C1 segment of cervical spinal cord (tissue), 14 donors: ENCODE measurements around the gene CDH4.
A peak's percentile ranks its signal among the peaks of the same experiment; 100 is the strongest.
"Not testable (repeated sequence)": the region's sequence is repeated elsewhere in the genome, so short reads cannot be mapped to it uniquely, and the experiment has no call there.

ENCODE experiments used
- DNase-seq, 14 donors: peaks; one replicate each; lab custom pipeline; 2025; lab: John Stamatoyannopoulos, UW

The CDH4 gene

DNA sequence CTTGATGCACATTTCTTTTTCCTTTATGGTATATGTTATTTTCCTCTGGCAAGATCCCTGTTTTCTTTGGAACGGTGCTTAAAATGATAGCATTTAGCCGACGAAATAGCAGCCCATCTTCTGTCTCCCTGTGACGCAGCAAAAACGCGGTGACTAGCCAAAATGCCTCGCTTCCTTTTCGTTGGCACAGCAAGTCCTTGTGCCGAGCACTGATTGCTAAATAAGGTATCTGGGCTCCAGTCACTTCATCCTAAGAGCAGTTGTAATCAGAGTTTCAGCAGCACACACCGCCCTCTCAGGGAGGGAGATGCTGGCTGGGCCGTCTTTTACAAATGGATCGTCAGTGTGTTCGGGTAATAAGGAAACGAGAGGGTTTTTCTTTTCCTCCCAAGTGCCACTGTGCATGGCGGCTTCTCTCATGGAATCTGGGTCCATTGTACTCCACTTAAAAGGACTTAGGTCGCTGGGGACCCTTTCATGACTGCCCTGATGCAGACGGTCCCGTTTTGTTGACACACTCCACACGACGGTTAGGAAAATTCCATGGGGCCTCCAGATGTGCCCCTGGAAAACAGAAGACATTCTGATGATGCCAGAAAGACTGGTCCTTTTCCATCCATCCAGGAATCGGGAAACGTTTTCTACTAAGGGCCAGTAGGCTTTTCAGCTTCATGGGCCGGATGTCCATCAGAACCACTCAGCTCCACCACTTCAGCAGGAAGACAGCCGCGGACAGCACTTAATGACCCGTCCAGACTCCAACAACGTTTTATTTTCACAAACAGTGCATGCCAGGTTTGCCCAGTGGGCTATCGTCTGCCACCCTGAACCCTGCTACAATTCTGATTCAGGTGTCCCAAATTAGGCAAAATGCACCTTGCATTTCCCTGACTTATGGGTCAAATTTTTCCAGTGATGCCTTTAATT, 185.5 kb downstream of the CDH4 start:
- DNase-seq, result peak in 3 of 14 donors; percentile 5 to 57 (median 20)

DNA sequence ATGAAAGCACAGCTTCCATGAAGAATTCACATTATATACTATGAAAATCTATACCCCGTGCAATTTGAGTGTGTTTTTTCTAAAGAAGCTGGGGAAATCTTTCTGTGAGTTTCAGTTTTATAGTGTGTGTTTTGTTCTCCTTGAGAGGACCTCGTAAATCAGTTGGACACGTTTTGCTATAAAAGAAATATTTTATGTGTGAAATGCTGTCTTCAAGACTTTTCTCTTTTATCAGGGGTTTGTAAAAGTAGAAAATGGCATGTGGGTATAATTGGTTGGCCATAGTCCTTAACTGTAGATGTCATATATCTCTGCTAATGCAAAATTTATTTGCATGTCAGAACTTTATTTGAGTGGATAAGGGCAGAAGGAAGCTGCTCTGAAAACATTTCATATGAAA, 186.2 kb downstream of the CDH4 start:
- DNase-seq, result no peak

DNA sequence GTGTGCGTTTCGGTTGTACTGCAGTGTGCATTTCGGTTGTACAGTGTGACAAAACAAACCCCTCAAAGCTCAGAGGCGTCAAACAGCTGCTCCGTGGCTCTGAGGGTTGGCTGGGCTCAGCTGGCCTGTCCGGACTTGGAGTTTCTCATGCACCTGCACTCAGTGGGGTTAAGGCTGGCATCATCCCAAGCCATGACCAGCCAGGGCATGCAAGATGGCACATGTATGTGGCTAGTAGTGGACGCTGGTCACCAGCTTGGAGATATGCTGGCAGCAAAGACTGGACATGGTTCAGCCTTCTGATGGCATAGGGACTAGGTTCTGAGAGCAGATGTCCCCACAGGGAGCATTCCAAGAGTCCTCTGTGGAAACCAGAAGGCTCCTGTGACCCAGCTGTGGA, 187.2 kb downstream of the CDH4 start:
- no peak for DNase-seq

DNA sequence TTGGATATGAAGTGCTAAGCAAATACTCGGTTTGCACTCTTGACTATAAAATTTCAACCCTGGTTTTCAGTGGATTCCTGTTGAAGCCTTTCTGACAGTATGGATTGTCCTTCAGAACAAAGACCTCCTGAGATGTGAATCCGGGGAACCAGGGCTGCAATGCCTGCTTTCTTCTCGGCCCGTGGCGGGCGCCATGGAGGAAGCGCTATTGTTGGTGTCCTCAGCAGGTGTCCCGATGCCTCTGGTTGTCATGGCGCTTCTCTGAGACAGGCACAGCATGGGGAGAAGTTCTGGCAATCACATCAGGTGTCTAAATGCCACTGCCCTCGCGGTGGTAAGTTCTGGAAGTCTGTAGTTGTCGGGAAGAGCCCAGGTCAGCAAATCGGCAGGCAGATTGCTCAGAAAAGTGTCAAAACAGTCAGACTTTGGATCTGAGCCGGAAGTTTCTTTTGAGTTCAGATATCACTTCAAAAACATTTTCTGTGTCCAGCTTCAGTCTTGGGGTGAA, 188.5 kb downstream of the CDH4 start:
- peak in 1 of 14 donors; percentile 11 for DNase-seq

DNA sequence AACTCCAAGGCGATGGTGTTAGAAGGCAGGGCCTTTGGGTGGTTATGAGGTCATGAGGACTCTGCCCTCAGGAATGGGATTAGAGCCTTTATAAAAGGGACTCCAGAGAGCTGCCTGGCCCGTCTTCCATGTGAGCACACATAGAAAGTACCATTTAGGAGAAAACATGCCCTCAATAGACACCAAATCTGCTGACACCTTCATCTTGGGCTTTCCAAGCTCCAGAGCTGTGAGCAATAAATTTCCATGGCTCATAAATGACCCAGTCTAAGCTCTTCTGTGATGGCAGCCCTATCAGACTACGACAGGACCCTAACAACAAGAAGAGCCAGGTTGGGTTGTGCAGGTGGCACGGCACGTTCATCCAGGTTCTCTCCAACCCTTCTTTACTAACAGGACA, 189.5 kb downstream of the CDH4 start:
- DNase-seq, result no peak

DNA sequence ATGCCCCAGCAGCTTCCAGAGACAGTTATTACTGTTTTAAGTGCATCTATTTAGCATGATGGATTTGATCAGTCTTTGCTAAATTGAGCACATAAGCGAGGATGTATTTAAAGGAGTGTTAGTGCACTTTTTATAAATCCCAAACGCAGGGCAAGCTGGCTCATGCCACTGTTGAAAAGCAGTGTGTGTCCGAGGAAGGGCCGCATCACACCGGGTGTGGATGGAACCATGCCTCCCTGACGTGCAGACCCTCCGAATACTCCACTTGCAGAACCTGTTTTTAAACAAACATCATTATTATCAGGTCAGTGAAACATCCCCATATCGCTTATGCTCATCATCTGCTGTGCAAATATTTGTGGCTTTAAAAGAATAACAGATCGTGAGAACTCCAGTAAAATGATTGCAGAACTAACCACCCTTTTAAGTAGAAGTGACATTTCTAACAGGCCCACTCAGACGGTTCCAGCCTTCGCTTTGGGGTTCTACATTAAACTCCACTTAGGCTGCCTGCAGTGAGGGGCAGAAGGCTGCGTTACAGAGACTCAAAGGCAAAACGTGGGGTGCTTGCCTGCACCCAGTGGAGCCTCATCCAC, 190.1 kb downstream of the CDH4 start:
- no peak for DNase-seq

DNA sequence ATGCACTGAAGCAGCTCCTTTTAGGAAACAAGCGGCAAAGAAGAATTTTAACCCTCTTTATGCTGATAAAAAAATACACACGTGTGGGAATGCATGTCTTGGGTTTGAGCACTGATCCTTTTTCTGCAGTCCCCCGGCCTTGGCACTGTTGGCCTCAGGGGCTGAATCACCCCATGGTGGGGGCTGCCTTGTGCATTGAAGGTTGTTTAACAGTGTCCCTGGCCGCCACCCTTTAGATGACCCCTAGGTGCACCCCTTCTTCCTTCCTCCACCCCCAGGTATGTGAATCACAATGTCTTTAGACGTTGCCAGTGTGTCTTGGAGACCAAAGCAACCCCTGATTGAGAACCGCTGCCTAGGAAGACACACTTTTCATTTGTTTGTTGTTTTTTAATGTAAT, 190.7 kb downstream of the CDH4 start:
- no peak for DNase-seq

DNA sequence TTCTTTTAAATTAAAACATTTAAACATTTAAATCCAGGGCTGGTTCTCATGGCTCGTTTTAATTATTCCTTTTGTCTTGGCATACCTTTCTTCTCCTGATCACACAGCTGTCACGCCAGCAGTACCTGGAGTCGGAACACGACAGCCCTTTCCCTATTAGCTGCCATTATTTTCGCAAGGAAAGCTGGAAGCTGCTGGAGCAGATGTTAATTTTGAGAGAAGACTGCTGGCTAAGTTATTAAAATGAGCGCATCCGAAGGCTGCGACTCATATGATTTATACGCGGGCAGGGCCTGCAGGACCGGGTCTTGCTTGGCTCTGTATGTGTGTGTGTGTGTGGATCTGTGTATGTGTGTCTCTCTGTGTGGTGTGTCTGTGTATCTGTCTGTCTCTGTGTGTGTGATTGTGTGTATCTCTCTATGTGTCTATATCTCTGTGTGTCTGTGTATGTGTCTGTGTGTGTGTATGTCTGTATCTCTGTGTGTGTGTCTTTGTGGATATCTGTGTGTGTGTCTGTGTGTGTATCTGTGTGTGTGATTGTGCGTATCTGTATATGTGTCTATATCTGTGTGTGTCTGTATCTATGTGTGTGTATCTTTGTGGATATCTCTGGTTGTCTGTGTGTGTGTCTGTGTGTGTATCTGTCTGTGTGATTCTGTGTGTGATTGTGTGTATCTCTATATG, 191.5 kb downstream of the CDH4 start:
- no peak for DNase-seq

DNA sequence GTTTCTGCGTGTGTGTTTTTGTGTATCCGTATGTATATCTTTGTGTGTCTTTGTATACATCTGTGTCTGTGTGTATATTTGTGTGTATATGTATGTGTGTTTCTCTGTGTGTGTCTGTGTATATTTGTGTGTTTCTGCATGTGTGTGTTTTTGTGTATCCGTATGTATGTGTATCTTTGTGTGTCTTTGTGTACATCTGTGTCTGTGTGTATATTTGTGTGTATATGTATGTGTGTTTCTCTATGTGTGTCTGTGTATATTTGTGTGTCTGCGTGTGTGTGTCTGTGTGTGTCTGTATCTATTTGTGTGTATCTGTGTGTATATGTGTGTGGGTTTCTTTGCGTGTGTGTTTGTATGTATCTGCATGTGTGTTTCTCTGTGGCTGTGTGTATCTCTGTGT, 192.6 kb downstream of the CDH4 start:
- DNase-seq, result no peak

DNA sequence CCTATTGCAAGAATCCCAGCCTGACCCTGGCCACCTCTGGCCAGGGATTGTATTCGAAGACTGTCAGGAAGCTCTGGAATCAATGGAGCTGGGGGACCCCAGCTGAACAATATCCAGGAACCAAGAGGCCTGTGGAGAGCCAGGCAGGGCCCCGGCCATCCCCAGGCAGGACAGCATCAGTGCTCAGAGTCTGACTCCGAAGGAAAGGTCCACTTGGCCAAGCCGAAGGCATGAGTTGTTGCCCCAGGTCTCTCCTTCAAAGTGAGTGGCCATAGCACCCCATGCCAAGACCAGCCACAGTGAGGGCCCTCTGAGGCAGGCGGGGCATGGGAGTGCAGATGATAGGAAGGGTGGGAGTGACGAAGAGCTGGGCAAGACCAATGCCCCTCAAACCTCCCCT, 193.1 kb downstream of the CDH4 start:
- DNase-seq, result no peak

DNA sequence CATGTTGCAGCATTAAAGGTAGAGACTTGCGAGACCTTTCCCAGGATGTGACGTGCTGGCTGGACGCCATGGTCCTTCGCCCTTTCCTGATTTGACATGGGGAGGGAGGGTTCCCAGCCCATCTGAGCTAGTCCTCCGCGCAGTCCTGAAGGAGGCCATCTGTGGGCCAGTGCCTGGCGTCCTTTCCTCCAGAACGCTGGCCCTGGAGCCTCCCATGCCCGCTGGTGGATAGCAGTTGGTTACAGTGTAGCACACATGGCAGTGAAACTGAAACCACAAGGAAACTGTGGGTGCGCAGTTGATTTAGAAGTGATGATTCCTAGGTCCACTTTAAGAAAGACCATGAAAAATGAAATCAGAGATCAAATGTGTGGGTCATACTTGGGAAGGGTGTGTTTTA, 193.7 kb downstream of the CDH4 start:
- no peak for DNase-seq

DNA sequence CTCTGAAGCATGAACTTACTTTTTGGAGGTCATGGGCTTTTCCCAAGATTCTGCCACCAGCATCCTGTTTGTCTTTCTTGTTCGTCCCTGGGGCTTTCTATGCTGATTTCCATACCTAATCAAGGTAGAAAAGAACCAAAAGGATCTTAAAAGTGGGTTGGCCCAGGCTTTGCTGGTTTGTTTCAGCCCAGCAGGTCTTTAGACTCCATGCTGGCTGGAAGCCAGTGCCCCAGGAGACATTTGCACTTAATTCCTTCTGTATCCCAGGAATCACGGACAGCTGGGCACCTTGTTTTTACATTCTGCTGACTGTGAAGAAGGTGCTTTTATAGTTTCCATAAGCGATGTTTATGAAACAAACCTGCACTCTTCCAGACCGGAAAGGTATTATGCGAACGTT, 195.9 kb downstream of the CDH4 start:
- no peak for DNase-seq

DNA sequence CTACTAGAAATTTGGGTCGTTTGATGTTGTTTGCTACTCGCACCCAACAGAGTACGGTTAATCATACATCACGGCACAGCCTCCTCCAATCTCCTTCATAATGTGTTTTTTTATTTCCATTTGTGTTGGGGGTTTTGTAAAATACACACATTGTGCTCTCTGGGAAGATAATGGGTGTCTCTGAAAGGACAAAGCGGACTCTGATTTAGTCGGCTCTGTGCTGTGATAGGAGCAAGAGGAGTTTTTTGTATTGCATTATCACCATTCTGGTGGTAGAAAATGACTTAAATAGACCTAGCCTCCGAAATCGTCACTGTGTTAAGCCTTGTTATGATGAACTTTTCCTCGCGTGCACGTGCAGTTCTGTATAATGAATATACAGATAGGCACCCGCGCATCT, 196.3 kb downstream of the CDH4 start:
- DNase-seq, result no peak

DNA sequence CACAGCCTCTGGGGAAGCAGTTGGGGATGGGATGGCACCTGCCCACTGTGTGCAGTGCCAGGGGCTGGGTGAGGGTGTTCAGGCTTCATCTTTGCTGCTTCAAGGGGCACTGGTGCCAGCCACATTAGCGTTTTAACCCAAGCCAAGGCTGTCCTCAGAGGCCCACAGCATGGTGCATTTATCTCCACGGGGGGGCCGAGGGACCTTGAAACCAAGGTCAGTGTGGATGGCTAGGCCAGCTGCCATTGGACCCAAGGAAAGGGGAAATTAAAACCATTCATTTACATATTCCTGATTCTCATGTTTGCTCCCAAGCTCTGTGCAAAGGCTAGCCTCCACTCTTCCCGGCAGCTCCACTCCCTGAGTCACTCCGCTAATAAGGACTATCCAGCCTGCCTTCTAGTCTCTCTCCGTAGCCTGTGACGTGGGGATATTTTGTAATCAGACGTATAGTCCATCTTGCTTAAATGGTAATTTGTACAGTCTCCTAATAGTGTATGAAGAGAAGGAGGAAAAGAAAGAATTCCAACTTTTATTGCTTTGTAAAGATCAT, 197.1 kb downstream of the CDH4 start:
- DNase-seq, result peak in 1 of 14 donors; percentile 29

DNA sequence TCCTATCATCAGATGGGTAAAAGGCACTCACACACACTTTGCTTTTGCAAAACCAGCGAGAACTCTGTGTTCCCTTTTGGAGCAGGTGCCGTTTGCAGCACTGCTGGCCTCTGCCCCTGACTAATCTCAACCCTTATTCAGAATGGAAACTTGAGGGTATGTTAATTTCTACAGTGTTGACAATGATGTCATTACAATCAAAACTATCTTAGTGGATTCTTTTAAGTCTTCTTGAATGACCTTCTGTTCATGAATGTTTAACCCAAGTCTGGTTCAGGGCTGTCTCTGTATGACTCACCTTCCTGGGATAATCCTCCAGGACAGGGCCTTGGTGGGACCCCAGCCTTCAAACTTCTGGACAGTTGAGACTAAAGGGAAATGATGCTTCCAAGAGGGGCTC, 197.9 kb downstream of the CDH4 start:
- no peak for DNase-seq

DNA sequence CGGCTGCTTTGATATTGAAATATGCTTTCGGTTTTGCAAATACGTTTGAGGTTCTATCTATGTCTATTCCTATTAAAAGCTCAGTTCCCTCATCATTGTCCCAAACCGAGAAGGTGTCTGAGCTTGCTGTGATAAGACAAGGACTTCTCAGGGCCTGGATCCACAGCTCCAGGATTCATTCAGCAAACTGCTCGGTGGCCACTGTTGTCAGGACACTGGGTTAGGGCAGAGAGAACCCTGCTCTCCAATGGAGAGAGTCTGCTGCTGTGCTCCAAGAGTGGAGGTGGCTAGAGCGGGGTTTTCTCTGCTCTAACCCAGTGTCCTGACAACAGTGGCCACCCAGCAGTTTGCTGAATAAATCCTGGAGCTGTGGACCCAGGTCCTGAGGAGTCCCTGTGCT, 198.5 kb downstream of the CDH4 start:
- DNase-seq, result no peak

DNA sequence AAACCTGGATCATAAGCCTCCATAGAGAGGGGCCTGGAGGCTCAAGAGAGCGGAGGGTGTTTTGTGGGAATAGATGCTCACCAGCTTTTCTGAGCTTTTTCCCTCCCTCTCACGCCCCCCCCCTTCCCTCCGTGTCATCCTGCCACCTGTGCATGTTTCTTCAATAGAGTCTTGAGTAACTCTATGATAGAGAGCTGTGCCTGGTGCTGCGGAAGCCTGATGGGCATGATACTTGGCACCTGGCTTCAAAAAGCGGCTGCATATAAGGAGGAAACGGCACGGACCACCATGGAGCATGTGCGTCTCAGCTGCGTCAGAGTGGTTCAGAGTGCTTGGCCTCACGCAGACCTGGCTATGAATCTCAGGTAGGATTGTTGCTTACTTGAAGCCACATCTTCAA, 198.9 kb downstream of the CDH4 start:
- DNase-seq, result no peak

DNA sequence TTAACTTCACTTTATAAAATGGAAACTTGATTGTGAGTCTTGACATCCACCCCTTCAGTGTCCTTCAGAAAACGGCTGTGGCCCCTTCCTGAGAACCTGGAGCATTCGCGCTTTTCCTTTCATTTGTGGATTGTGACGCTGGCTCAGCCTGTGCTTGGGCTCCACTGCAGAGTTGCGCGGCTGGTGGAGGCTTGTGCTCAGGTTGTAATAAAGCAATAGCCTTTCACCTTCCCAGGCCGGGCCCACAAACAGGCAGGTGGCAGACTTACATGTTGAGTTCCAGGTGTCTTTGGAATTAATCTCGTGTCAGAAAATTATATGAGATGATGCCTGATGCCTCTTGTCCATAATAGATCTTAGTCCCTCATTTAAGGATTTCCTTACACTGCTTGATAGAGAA, 199.9 kb downstream of the CDH4 start:
- no peak for DNase-seq

DNA sequence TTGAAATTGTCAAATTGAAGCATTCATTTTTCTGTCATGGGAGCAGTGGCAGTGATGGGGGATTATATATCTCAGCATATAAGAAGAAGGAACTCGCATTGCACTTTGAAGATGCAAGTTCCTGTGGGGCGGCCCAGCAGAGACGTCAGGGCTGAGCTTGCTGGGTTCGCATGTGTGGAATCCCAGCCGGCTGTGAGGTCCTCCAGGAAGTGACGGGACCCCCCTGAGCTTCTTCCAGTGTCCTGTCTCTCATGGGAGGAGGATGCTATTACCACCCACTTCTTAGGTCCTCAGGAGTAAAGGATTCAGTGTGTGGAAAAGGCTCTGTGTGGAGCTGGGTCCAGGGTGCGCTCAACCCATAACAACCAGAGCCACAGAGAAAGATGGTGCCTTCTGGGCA, 201.2 kb downstream of the CDH4 start:
- DNase-seq, result no peak

DNA sequence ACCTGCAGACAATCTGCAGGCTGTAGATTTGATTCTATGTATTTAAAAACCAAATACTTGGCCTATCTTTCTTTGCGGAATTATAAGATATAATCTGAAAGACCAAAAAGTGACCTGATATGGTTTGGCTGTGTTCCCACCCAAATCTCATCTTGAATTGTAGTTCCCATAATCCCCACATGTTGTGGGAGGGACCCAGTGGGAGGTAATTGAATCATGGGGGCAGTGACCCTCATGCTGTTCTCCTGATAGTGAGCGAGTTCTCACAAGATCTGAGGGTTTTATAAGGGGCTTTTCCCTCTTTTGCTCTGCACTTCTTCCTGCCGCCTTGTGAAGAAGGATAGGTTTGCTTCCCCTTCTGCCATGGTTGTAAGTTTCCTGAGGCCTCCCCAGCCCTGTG, 201.6 kb downstream of the CDH4 start:
- not testable (repeated sequence) for DNase-seq

DNA sequence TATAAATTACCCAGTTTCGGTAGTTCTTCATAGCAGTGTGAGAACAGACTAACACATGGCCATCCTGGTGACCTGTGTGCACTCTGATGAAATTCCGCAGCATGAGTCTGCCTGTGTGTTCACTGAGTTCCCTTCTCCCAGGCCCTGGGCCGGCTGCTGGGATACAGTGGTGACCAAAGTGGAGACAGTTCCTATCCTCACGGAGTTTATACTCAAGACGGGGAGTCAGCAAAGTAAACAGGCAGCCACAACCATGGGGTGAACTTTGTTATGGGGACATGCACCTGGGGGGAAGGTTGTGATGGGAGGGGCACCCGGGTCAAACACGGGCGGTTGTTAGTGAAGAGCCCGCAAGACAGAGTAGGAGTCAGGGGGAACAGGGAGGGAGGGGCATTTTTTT, 202.0 kb downstream of the CDH4 start:
- no peak for DNase-seq

DNA sequence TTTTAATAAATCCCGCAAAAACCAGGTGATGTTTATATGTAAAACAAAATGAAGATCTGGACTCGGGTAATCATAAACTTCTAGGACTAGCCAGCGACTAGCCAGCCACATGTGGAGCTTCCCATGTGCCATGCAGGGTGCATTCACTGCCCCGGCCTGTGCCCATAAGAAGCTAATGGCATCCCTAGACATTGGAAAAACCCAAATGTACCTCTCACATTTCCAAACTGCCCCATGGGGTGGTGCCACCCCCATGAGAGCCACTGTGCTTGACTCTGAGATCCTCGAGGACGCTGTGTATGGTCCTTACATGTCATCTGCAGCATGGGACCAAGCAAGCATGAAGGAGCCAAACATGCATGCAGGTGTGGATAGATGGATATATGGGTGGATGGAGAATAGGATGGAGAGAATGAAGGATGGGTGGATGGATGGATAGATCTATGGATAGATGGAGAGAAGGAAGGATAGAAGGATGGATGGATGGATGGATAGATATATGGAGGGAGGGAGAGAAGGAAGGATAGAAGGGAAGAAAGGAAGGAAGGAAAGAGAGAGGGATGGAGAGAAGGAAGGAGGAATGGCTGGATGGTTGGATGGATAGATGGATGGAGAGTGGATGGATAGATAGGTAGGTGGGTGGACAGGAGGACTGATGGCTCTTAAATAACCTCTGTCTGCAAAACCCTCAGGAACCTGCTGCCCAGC, 203.6 kb downstream of the CDH4 start:
- no peak for DNase-seq
